ENCODE data around the gene ZNF469. TPM values are rescaled to one million over a fixed set of nuclear protein-coding genes. Genes with fewer than 3 reads are reported as not detected.

The ZNF469 gene
- total RNA-seq, 6 experiments from 2014 or later = 0.22 to 1.3 (median 0.37) TPM

- H3K27me3 ChIP-seq = no peaks in the 10 kb centered on the region
- whole genome bisulfite sequencing (ENCODE audit: insufficient coverage, low coverage, low lambda C conversion rate, missing lambda C conversion rate) = no CpG with 5 or more reads among the region's 5 CpGs
- TF ChIP-seq CTCF (IDR thresholded peaks at IDR 0.05) = no peak
- no peak for TF ChIP-seq POLR2A (IDR thresholded peaks at IDR 0.05)
These were observed 32.6 kb downstream of the ZNF469 start for GRCh38 chr16:88415381-88415705.

GRCh38 chr16:88415713-88416323 lies 33.1 kb downstream of the ZNF469 start:
- ATAC-seq (no peak), DNase-seq (no peak)
- 85% methylated on average over 14 of the region's 29 CpGs for WGBS (ENCODE audit: insufficient coverage, low coverage, low lambda C conversion rate, missing lambda C conversion rate)
- Histone ChIP-seq H3K27ac (no peak overlapping the region), H3K36me3 (no peaks in the 10 kb centered on the region), H3K4me3 (no peak overlapping the region), H3K27me3 (no peaks in the 10 kb centered on the region), H3K9me3 (no peaks in the 10 kb centered on the region), H3K4me1 (no peaks in the 10 kb centered on the region)
- TF ChIP-seq POLR2A (IDR thresholded peaks at IDR 0.05) (no peak), CTCF (IDR thresholded peaks at IDR 0.05) (no peak)
- intact Hi-C loops (cut with DNase I) = no loop called here

More at GRCh38 chr16:88415381-88415705, 32.6 kb downstream of the ZNF469 start:
- no peaks in the 10 kb centered on the region for H3K9me3 ChIP-seq
- DNase-seq (no peak), ATAC-seq (no peak)
- H3K36me3 ChIP-seq = no peaks in the 10 kb centered on the region
- no peak overlapping the region for H3K27ac ChIP-seq
- no peaks in the 10 kb centered on the region for H3K4me1 ChIP-seq
- H3K4me3 ChIP-seq = no peak overlapping the region
- intact Hi-C loops (cut with DNase I) = no loop called here

- TF ChIP-seq POLR2A (IDR thresholded peaks at IDR 0.05) = no peak
- H3K36me3 ChIP-seq = no peaks in the 10 kb centered on the region
- H3K4me1 ChIP-seq = no peaks in the 10 kb centered on the region
- no peak overlapping the region for H3K4me3 ChIP-seq
- no peak for DNase-seq
- 100% methylated on average over 1 of the region's 17 CpGs for WGBS (ENCODE audit: insufficient coverage, low coverage, low lambda C conversion rate, missing lambda C conversion rate)
- H3K27me3 ChIP-seq = no peaks in the 10 kb centered on the region
- intact Hi-C loops (cut with DNase I) = no loop called here
- no peak overlapping the region for H3K27ac ChIP-seq
- H3K9me3 ChIP-seq = no peaks in the 10 kb centered on the region
- ATAC-seq = no peak
These were observed 33.9 kb downstream of the ZNF469 start for GRCh38 chr16:88416686-88417085.

GRCh38 chr16:88417684-88418476 lies 35.1 kb downstream of the ZNF469 start:
- Histone ChIP-seq H3K4me3 (no peak overlapping the region), H3K27ac (no peak overlapping the region), H3K9me3 (no peaks in the 10 kb centered on the region), H3K4me1 (no peaks in the 10 kb centered on the region), H3K27me3 (no peaks in the 10 kb centered on the region), H3K36me3 (no peaks in the 10 kb centered on the region)
- ATAC-seq (no peak), DNase-seq (no peak)
- no peak for TF ChIP-seq POLR2A (IDR thresholded peaks at IDR 0.05)
- no peak for TF ChIP-seq CTCF (IDR thresholded peaks at IDR 0.05)
- intact Hi-C loops (cut with DNase I) = no loop called here
- WGBS (ENCODE audit: insufficient coverage, low coverage, low lambda C conversion rate, missing lambda C conversion rate) = 80% methylated on average over 2 of the region's 17 CpGs

GRCh38 chr16:88418869-88419268 lies 36.1 kb downstream of the ZNF469 start:
- H3K4me3 ChIP-seq = no peak overlapping the region
- H3K27ac ChIP-seq = no peak overlapping the region
- no peak for TF ChIP-seq POLR2A (IDR thresholded peaks at IDR 0.05)
- TF ChIP-seq CTCF (IDR thresholded peaks at IDR 0.05) = no peak
- WGBS (ENCODE audit: insufficient coverage, low coverage, low lambda C conversion rate, missing lambda C conversion rate) = 88% methylated on average over 4 of the region's 18 CpGs
- intact Hi-C loops (cut with DNase I) = no loop called here
- no peaks in the 10 kb centered on the region for H3K9me3 ChIP-seq
- H3K36me3 ChIP-seq = no peaks in the 10 kb centered on the region
- ATAC-seq = no peak
- H3K27me3 ChIP-seq = no peaks in the 10 kb centered on the region
- no peaks in the 10 kb centered on the region for H3K4me1 ChIP-seq
- no peak for DNase-seq
